Activated CD8-positive, alpha-beta T cell treated with anti-CD3 and anti-CD28 coated beads, Interleukin-2, amount 10 ng/mL, durations not matched to agents 7 days and 5 days (primary cell): ENCODE measurements around the gene NBPF19. TPM values are rescaled to one million over a fixed set of nuclear protein-coding genes. Genes with fewer than 3 reads are reported as not detected.
"Not testable (repeated sequence)": the region's sequence is repeated elsewhere in the genome, so short reads cannot be mapped to it uniquely, and the experiment has no call there.

Source experiments
- ATAC-seq: fragments of 150-1000 bp; cut with Tn5 transposase; one replicate; pipeline ENCODE4 v1.10.0; 2021; ENCODE audit warnings: moderate library complexity
- CTCF ChIA-PET: fragments of 350-600 bp; sonication (Branson Sonifier 250); formaldehyde crosslinking; loops from one replicate; lab custom pipeline; 2021; ENCODE audit warnings: antibody characterized with exemption; lab: Charles Lee
- POLR2A ChIA-PET: fragments of 350-600 bp; sonication (Branson Sonifier 250); formaldehyde crosslinking; loops from one replicate; lab custom pipeline; 2021; ENCODE audit warnings: antibody characterized with exemption; lab: Charles Lee
- DNase-seq: peaks from one replicate; pipeline ENCODE4 v3.0.0-alpha.2; 2020
- H3K27ac Mint-ChIP-seq: one replicate; pipeline ENCODE4 v1.8.0; 2021; ENCODE audit warnings: mild to moderate bottlenecking, mixed read lengths
- H3K27me3 Mint-ChIP-seq: one replicate; pipeline ENCODE4 v1.8.0; 2021; ENCODE audit warnings: low read depth, mixed read lengths
- H3K36me3 Mint-ChIP-seq: one replicate; pipeline ENCODE4 v1.8.0; 2021; ENCODE audit warnings: low read depth, mixed read lengths
- H3K4me1 Mint-ChIP-seq: one replicate; pipeline ENCODE4 v1.8.0; 2021; ENCODE audit warnings: low read depth, mixed read lengths
- H3K4me3 Mint-ChIP-seq: one replicate; pipeline ENCODE4 v1.8.0; 2021; ENCODE audit warnings: mild to moderate bottlenecking, mixed read lengths
- H3K9me3 Mint-ChIP-seq: one replicate; pipeline ENCODE4 v1.8.0; 2022; ENCODE audit warnings: mixed read lengths; ENCODE audit not compliant: insufficient read depth
- total RNA-seq, 2 experiments: library from RNA; stranded (reverse); gene quantifications; one replicate each; pipeline ENCODE4 v1.2.3, GENCODE V29; 2021

NBPF19 gene
- total RNA-seq: 10 to 100 TPM; 24.7 to 25.4 TPM

DNA sequence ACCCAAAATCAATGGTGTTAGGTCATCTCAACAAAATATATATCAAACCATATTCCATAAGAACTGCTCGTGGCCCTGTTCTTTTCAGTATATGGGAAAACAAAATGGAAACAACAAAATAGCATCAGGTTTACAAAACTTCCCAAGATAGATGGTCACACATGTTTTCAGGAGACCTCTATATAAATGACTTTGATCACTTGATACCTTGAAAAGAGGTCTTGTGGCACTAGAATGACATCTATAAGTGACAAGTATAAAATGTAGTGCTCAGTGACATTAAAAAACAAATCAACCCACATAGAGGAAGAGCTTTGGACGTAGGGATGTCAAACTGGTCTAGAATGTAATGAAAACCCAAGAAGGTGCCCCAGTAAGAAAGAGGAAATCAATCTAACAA is at the start of gene NBPF19:
NBPF19 (plus strand) TSS at position 301 of the 400 bp plus-strand sequence. CDS start 888 bp downstream, outside the sequence.
- H3K9me3 Mint-ChIP-seq, POLR2A ChIA-PET, H3K36me3 Mint-ChIP-seq, CTCF ChIA-PET, H3K27ac Mint-ChIP-seq, H3K27me3 Mint-ChIP-seq, ATAC-seq, H3K4me1 Mint-ChIP-seq, DNase-seq, H3K4me3 Mint-ChIP-seq: not testable (repeated sequence)

DNA sequence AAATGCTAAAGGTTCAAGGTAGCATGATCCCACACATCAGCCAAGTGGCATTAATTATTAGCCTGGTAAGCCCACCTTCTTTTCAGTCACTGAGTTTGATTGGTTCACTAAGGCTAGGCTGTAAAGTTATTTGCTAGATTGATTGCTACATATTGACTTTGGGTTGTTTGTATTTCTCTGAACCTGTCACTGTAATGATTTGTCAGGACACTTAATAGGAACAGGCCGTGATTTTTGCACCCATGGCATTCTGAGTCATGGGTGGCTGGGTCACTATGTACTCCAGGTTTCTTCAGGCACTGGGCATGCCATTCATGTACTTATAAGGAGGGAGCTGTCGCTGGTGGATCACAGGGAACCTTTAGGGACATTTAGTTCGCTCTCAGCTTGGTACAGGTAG is 46.5 kb upstream of the NBPF19 start:
- H3K4me3 Mint-ChIP-seq, ATAC-seq, CTCF ChIA-PET, H3K9me3 Mint-ChIP-seq, H3K27ac Mint-ChIP-seq, DNase-seq, H3K4me1 Mint-ChIP-seq, H3K36me3 Mint-ChIP-seq, POLR2A ChIA-PET, H3K27me3 Mint-ChIP-seq: not testable (repeated sequence)

- H3K27me3 Mint-ChIP-seq, H3K4me1 Mint-ChIP-seq, CTCF ChIA-PET, H3K27ac Mint-ChIP-seq, H3K4me3 Mint-ChIP-seq, H3K36me3 Mint-ChIP-seq, H3K9me3 Mint-ChIP-seq, DNase-seq, POLR2A ChIA-PET, ATAC-seq: not testable (repeated sequence)
Observed at GRCh38 chr1:149445451-149445850, 29.4 kb upstream of the NBPF19 start.

GRCh38 chr1:149452196-149452595 is 22.6 kb upstream of the NBPF19 start:
- H3K4me1 Mint-ChIP-seq, H3K27ac Mint-ChIP-seq, H3K36me3 Mint-ChIP-seq, ATAC-seq, CTCF ChIA-PET, H3K4me3 Mint-ChIP-seq, H3K27me3 Mint-ChIP-seq, POLR2A ChIA-PET, DNase-seq, H3K9me3 Mint-ChIP-seq: not testable (repeated sequence)

GRCh38 chr1:149452652-149453051 is 22.2 kb upstream of the NBPF19 start:
- H3K4me3 Mint-ChIP-seq, H3K4me1 Mint-ChIP-seq, DNase-seq, CTCF ChIA-PET, POLR2A ChIA-PET, H3K36me3 Mint-ChIP-seq, H3K27me3 Mint-ChIP-seq, H3K27ac Mint-ChIP-seq, ATAC-seq, H3K9me3 Mint-ChIP-seq: not testable (repeated sequence)

DNA sequence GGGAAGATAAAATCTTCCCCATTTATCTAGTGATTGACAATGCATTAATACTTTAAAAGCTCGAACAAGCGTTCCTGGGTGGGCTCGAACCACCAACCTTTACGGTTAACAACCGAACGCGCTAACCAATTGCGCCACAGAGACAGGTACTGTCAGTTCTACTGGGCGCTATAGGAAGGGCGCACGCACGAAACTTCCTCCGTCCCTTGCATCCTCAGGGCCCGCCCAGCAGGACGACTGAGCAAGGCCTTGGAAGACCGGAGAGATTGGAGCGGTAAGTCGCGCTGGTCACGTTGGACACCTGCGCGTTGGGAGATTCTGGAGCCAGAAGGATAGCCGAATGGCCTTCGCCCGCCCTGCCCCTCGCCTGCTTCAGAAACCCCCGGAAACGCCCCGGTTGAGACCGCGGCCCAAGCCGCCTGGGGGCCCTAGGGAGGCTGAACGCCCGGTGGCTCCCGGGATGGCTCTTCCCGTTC is 83.5 kb downstream of the NBPF19 start:
- CTCF ChIA-PET, ATAC-seq, H3K4me1 Mint-ChIP-seq, POLR2A ChIA-PET, H3K27me3 Mint-ChIP-seq, H3K9me3 Mint-ChIP-seq, H3K36me3 Mint-ChIP-seq: not testable (repeated sequence)
- Mint-ChIP-seq H3K4me3 (peak overlapping the region; percentile 70), H3K27ac (peak overlapping the region; percentile 84)
- DNase-seq: peak; percentile 71

DNA sequence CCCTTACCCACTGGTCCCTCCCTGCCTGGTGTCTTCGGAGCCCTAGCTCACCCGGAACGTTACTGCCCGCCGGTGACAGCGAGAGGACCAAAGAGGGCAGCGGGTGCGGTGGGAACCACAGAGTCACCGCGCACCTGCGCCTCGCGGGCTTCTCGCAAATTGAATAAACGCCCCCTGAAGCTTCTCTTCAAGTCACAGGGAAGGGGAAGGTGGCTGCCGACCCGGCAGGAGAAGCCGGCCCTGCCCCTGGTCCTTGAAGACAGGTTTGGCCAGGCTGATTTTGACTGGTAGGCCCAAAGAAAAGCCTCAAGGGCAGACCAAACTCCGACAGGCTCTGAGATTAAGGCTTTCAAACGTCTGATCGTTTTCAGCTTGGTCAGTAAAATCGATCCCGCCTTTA is 87.0 kb downstream of the NBPF19 start:
- H3K4me1 Mint-ChIP-seq, DNase-seq, H3K27ac Mint-ChIP-seq, H3K9me3 Mint-ChIP-seq, POLR2A ChIA-PET, H3K36me3 Mint-ChIP-seq, H3K27me3 Mint-ChIP-seq, CTCF ChIA-PET, H3K4me3 Mint-ChIP-seq, ATAC-seq: not testable (repeated sequence)

- CTCF ChIA-PET, ATAC-seq, H3K27ac Mint-ChIP-seq, DNase-seq, H3K36me3 Mint-ChIP-seq, H3K27me3 Mint-ChIP-seq, H3K9me3 Mint-ChIP-seq, H3K4me3 Mint-ChIP-seq, POLR2A ChIA-PET, H3K4me1 Mint-ChIP-seq: not testable (repeated sequence)
Observed at GRCh38 chr1:149565485-149565884, 90.6 kb downstream of the NBPF19 start.

GRCh38 chr1:149572763-149573162 is 97.9 kb downstream of the NBPF19 start:
- H3K4me1 Mint-ChIP-seq, H3K27ac Mint-ChIP-seq, POLR2A ChIA-PET, DNase-seq, CTCF ChIA-PET, H3K9me3 Mint-ChIP-seq, H3K4me3 Mint-ChIP-seq, H3K36me3 Mint-ChIP-seq, H3K27me3 Mint-ChIP-seq, ATAC-seq: not testable (repeated sequence)

DNA sequence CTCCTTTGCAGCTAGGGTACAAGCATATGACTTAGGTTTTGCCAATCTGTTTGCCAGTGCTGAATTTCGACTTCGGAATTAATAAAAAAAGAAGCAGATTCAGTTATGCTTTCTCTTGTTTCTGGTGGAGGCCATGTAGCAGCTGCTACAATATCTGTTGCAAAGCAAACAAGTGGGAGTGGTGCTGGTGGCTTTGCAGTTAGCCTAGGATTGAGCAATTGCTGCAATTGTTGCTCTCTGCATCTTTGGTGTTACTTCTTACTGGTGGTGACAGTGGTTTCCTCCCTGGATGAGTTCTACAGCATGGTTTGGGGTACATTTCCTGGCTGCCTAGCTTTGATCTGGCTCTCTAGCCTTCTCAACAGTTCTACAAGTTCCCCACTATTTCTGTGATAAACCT is 110.7 kb downstream of the NBPF19 start:
- DNase-seq: peak; percentile 69
- H3K36me3 Mint-ChIP-seq, CTCF ChIA-PET, H3K9me3 Mint-ChIP-seq, H3K4me3 Mint-ChIP-seq, H3K27me3 Mint-ChIP-seq, H3K27ac Mint-ChIP-seq, POLR2A ChIA-PET, ATAC-seq, H3K4me1 Mint-ChIP-seq: not testable (repeated sequence)

Other genes starting within 250 kb of the NBPF19 start
- 1 to 10 TPM in 1 of 2 experiments, not detected in 1; 1.4 TPM for gene PPIAL4C, start 108.8 kb downstream of the NBPF19 start, total RNA-seq